GM19438 (cell line): ENCODE results near the gene ACAP3.

ENCODE experiments used
- ATAC-seq: cut with Tn5 transposase; IDR thresholded peaks from one replicate; pipeline ENCODE4 v1.9.1; 2021; ENCODE audit warnings: low read depth; ENCODE audit not compliant: unreplicated experiment

ACAP3 gene

GRCh38 chr1:1287288-1288110, 20.2 kb downstream of the ACAP3 start:
- no peak for ATAC-seq

GRCh38 chr1:1286313-1287261, 21.1 kb downstream of the ACAP3 start:
- ATAC-seq, result no peak

GRCh38 chr1:1285611-1286311, 22.0 kb downstream of the ACAP3 start:
- no peak for ATAC-seq

- ATAC-seq, result no peak
Measured at GRCh38 chr1:1285102-1285571, 22.6 kb downstream of the ACAP3 start.

GRCh38 chr1:1284221-1285101, 23.3 kb downstream of the ACAP3 start:
- ATAC-seq, result no peak

- ATAC-seq, result no peak
Measured at GRCh38 chr1:1283821-1284220, 23.9 kb downstream of the ACAP3 start.

GRCh38 chr1:1282998-1283397, 24.7 kb downstream of the ACAP3 start:
- ATAC-seq, result no peak

GRCh38 chr1:1281533-1282321, 26.0 kb downstream of the ACAP3 start:
- no peak for ATAC-seq

GRCh38 chr1:1280782-1281481, 26.8 kb downstream of the ACAP3 start:
- no peak for ATAC-seq

GRCh38 chr1:1279028-1279427, 28.7 kb downstream of the ACAP3 start:
- no peak for ATAC-seq

GRCh38 chr1:1278620-1279019, 29.1 kb downstream of the ACAP3 start:
- ATAC-seq, result no peak

GRCh38 chr1:1275836-1276235, 31.9 kb downstream of the ACAP3 start:
- ATAC-seq, result no peak

- ATAC-seq, result no peak
Measured at GRCh38 chr1:1274931-1275431, 32.7 kb downstream of the ACAP3 start.

GRCh38 chr1:1274299-1274930, 33.3 kb downstream of the ACAP3 start:
- ATAC-seq, result peak; percentile 11

GRCh38 chr1:1273512-1274298, 34.0 kb downstream of the ACAP3 start, which contains the start of gene UBE2J2:
Gene UBE2J2 (minus strand): TSS chr1:1273854. CDS start chr1:1267992, 5,862 bp downstream.
- ATAC-seq, result peak; percentile 76

GRCh38 chr1:1273209-1273511, 34.6 kb downstream of the ACAP3 start:
- ATAC-seq, result no peak
